Loucy (cell line): ENCODE measurements around the gene PKHD1.

Experiments used
- EZH2phosphoT487 ChIP-seq: fragments of 200-600 bp; IDR thresholded peaks from 2 replicates; pipeline ENCODE4 v1.6.1; 2018; ENCODE audit warnings: antibody characterized with exemption, mild to moderate bottlenecking, moderate library complexity, borderline replicate concordance
- TF ChIP-seq, protein P1 (sequence below): fragments of 200-600 bp; sonication (generic); conservative IDR thresholded peaks from 2 replicates; pipeline ENCODE4 v1.5.1; 2014; ENCODE audit warnings: mild to moderate bottlenecking, antibody characterized with exemption, low read length

- TF ChIP-seq, protein P1, sequence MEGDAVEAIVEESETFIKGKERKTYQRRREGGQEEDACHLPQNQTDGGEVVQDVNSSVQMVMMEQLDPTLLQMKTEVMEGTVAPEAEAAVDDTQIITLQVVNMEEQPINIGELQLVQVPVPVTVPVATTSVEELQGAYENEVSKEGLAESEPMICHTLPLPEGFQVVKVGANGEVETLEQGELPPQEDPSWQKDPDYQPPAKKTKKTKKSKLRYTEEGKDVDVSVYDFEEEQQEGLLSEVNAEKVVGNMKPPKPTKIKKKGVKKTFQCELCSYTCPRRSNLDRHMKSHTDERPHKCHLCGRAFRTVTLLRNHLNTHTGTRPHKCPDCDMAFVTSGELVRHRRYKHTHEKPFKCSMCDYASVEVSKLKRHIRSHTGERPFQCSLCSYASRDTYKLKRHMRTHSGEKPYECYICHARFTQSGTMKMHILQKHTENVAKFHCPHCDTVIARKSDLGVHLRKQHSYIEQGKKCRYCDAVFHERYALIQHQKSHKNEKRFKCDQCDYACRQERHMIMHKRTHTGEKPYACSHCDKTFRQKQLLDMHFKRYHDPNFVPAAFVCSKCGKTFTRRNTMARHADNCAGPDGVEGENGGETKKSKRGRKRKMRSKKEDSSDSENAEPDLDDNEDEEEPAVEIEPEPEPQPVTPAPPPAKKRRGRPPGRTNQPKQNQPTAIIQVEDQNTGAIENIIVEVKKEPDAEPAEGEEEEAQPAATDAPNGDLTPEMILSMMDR, result no peak
- no peak for TF ChIP-seq EZH2phosphoT487
These were observed 68.3 kb downstream of the PKHD1 start for GRCh38 chr6:52019092-52019491.
